Stimulated activated CD8-positive, alpha-beta memory T cell treated with anti-CD3 and anti-CD28 coated beads, Interleukin-15, amount 100 ng/mL, for 24 hours (primary cell): Measurements from ENCODE around the gene FAM171A2.
"Not testable (repeated sequence)": the region's sequence is repeated elsewhere in the genome, so short reads cannot be mapped to it uniquely, and the experiment has no call there.

ENCODE experiments used
- DNase-seq: peaks from one replicate; pipeline ENCODE4 v3.0.0-alpha.2; 2020; ENCODE audit warnings: low read depth

FAM171A2 gene

GRCh38 chr17:44383363-44383762, 19.7 kb upstream of the FAM171A2 start:
- DNase-seq, result no peak

- DNase-seq, result no peak
Observed at GRCh38 chr17:44382917-44383316, 19.3 kb upstream of the FAM171A2 start.

GRCh38 chr17:44381810-44382305, 18.2 kb upstream of the FAM171A2 start:
- DNase-seq, result no peak

- DNase-seq, result no peak
Observed at GRCh38 chr17:44380767-44381166, 17.1 kb upstream of the FAM171A2 start.

GRCh38 chr17:44379887-44380286, 16.2 kb upstream of the FAM171A2 start:
- DNase-seq, result no peak

GRCh38 chr17:44378171-44378705, 14.6 kb upstream of the FAM171A2 start:
- no peak for DNase-seq

- DNase-seq, result no peak
Observed at GRCh38 chr17:44376779-44377178, 13.1 kb upstream of the FAM171A2 start.

GRCh38 chr17:44376124-44376523, 12.5 kb upstream of the FAM171A2 start:
- no peak for DNase-seq

GRCh38 chr17:44375196-44376017, 11.8 kb upstream of the FAM171A2 start:
- no peak for DNase-seq

GRCh38 chr17:44374306-44375195, 10.9 kb upstream of the FAM171A2 start:
- no peak for DNase-seq

- DNase-seq, result no peak
Observed at GRCh38 chr17:44372036-44372435, 8.4 kb upstream of the FAM171A2 start.

GRCh38 chr17:44369414-44370023, 5.9 kb upstream of the FAM171A2 start:
- DNase-seq, result not testable (repeated sequence)

GRCh38 chr17:44368391-44369243, 5.0 kb upstream of the FAM171A2 start:
- DNase-seq, result not testable (repeated sequence)

- no peak for DNase-seq
Observed at GRCh38 chr17:44367231-44367979, 3.8 kb upstream of the FAM171A2 start.

GRCh38 chr17:44365051-44365450, 1.4 kb upstream of the FAM171A2 start:
- DNase-seq, result not testable (repeated sequence)

GRCh38 chr17:44362949-44363612, 572 bp downstream of the FAM171A2 start:
- DNase-seq, result no peak

GRCh38 chr17:44362459-44362948, 1.1 kb downstream of the FAM171A2 start:
- no peak for DNase-seq

GRCh38 chr17:44361292-44362260, 2.1 kb downstream of the FAM171A2 start:
- no peak for DNase-seq
